Measurements from ENCODE around the gene CNST.

DNA sequence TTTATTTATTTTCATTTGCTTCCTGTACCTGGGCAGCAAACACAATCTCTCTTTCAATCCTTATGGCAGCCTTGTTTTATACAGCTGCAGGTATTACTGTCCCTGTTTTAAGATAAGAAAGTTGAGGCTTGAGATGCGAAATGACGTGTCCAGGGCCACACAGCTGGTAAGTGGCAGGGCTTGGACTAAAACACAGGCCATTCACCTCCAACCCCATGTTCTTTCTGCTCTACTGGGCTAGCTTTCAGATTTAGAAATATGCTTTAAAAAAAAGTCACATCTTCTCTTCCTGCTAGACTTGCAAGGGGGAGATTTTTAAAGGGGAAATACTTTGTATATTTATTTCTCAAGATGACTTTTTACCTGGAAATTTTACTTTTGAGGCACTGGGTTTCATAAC lies 62.8 kb downstream of the CNST start:
- TF ChIP-seq GATA2 (IDR thresholded peaks at IDR 0.05; ENCODE audit: low read depth, low read length), result no peak
- no peak for TF ChIP-seq GATA3 (IDR thresholded peaks at IDR 0.05; ENCODE audit: low read depth, low read length)
